ENCODE data around the gene BTBD16. TPM values are rescaled to one million over a fixed set of nuclear protein-coding genes. Genes with fewer than 3 reads are reported as not detected.
A peak's percentile ranks its signal among the peaks of the same experiment; 100 is the strongest.

BTBD16 gene
- total and polyA plus RNA-seq, 2 of the 13 experiments (the other 11 are each of a cell fraction or from before 2014, with no cell fraction given): 5.0 to 11.9 TPM

DNA sequence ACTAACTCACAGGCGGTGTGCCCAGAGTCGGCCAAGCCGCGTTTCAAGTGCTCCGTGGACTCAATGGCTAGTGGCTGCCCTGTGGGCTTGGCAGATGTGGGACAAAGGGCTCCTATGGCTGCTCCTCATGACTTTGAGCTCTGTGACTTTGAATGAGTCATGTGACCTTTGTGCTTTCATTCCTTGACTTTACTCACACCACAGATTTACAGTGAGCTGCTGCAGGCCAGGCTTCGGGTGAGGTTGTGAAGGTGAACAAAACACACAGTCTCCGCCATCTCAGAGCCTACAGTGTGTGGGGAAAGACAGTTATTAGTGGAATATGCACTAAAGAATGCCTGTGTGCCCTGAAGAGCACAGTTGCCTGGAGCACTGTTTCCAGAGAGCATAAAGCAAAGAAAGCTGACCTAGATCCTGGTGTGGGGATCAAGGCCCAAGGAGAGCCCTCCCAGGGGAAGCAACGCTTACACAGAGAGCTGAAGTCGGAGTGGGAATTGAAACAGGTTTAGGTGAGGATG is 73.7 kb downstream of the BTBD16 start (continued):
- no peak for TF ChIP-seq ZNF83 (CRISPR knock-in tag; IDR thresholded peaks at IDR 0.05; ENCODE audit: borderline replicate concordance)
- TF ChIP-seq, protein P1, sequence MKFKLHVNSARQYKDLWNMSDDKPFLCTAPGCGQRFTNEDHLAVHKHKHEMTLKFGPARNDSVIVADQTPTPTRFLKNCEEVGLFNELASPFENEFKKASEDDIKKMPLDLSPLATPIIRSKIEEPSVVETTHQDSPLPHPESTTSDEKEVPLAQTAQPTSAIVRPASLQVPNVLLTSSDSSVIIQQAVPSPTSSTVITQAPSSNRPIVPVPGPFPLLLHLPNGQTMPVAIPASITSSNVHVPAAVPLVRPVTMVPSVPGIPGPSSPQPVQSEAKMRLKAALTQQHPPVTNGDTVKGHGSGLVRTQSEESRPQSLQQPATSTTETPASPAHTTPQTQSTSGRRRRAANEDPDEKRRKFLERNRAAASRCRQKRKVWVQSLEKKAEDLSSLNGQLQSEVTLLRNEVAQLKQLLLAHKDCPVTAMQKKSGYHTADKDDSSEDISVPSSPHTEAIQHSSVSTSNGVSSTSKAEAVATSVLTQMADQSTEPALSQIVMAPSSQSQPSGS (CRISPR knock-in tag; IDR thresholded peaks at IDR 0.05): peak; percentile 62; the same call in 1 of the 2 replicates
- no peak for TF ChIP-seq NBN (conservative IDR thresholded peaks at IDR 0.05)
- TF ChIP-seq, protein P2, sequence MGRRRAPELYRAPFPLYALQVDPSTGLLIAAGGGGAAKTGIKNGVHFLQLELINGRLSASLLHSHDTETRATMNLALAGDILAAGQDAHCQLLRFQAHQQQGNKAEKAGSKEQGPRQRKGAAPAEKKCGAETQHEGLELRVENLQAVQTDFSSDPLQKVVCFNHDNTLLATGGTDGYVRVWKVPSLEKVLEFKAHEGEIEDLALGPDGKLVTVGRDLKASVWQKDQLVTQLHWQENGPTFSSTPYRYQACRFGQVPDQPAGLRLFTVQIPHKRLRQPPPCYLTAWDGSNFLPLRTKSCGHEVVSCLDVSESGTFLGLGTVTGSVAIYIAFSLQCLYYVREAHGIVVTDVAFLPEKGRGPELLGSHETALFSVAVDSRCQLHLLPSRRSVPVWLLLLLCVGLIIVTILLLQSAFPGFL (CRISPR knock-in tag; IDR thresholded peaks at IDR 0.05): no peak
- no peak for TF ChIP-seq LCORL (IDR thresholded peaks at IDR 0.05)
- peak; percentile 64; the same call in 1 of the 2 replicates for TF ChIP-seq LCORL (CRISPR knock-in tag; IDR thresholded peaks at IDR 0.05)
- peak; percentile 83 for TF ChIP-seq POGZ (CRISPR knock-in tag; IDR thresholded peaks at IDR 0.05)
- TF ChIP-seq NR2F1 (CRISPR knock-in tag; IDR thresholded peaks at IDR 0.05): peak; percentile 60 to 82; a peak in 3 of 4 replicates
- 0 out of 2 replicates have a peak, but pooled peaks have one; percentile 7 for TF ChIP-seq TFAP4 (IDR thresholded peaks at IDR 0.05; ENCODE audit: borderline replicate concordance, low read depth)
- peak; percentile 69 for TF ChIP-seq TBL1XR1 (IDR thresholded peaks at IDR 0.05; ENCODE audit: borderline replicate concordance, low read length, partially characterized antibody)
- peak; percentile 63; the same call in 1 of the 2 replicates for TF ChIP-seq ZGPAT (CRISPR knock-in tag; IDR thresholded peaks at IDR 0.05)
- peak; percentile 59 for TF ChIP-seq FOXP4 (CRISPR knock-in tag; IDR thresholded peaks at IDR 0.05)
- TF ChIP-seq STAT5B (CRISPR knock-in tag; IDR thresholded peaks at IDR 0.05): no peak
- TF ChIP-seq SPEN (CRISPR knock-in tag; IDR thresholded peaks at IDR 0.05; ENCODE audit: low read depth): peak; percentile 43; the same call in 1 of the 2 replicates
- peak; percentile 69 for TF ChIP-seq FOXO1 (CRISPR knock-in tag; IDR thresholded peaks at IDR 0.05)
- no peak; the same call in 1 of the 2 replicates for TF ChIP-seq UBTF (CRISPR knock-in tag; IDR thresholded peaks at IDR 0.05)
- TF ChIP-seq POGK (CRISPR knock-in tag; conservative IDR thresholded peaks at IDR 0.05): 0 out of 2 replicates have a peak, but pooled peaks have one; percentile 29
- TF ChIP-seq REPIN1 (CRISPR knock-in tag; IDR thresholded peaks at IDR 0.05; ENCODE audit: borderline replicate concordance, low read depth): no peak

All from HepG2 (cell line).